ENCODE results near the gene B4GALNT4.

GRCh38 chr11:364991-365725 lies 4.1 kb upstream of the B4GALNT4 start:
- TF ChIP-seq CTCF (IDR thresholded peaks at IDR 0.05; ENCODE audit: insufficient read depth, low read depth, low read length) (no peak), EZH2 (IDR thresholded peaks at IDR 0.05; ENCODE audit: insufficient read depth, low read length) (no peak)
